ENCODE measurements around the gene SOCS6. TPM values are rescaled to one million over a fixed set of nuclear protein-coding genes. Genes with fewer than 3 reads are reported as not detected.

SOCS6 gene
- total and polyA plus RNA-seq, 2 of the 13 experiments (the other 11 are each of a cell fraction or from before 2014, with no cell fraction given) = 18.6 to 38.3 TPM

DNA sequence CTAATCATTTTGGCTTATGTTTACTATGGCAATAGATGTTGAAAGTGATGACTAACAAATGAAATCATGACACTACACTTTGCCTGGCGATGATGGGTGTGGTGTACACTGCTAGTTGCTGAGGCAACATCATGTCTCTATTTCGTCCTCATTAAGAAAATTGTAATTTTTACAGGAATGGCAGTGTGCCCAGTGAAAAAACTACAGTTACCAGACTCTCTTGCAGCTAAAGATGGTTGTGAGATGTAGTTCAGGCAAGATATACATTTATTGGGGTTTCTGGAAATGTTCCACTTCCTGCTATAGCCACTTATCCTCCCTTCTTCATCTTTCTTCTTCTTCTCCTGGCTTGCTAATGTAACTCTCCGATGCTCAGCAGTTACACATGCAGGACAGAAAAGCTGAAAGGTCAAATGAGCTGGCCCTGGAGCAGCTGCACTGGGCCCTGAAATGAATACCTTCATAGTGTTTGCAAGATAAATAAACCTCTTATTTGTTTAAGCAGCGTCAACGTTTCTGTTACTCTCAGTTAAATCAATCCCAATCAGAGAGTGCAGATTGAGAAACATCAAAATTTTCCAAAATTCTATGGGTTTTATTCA, 46.0 kb downstream of the SOCS6 start (continued):
- no peak for TF ChIP-seq GABPA (IDR thresholded peaks at IDR 0.05; ENCODE audit: low read depth, low read length)
- peak; percentile 37 for TF ChIP-seq GABPA (CRISPR knock-in tag; IDR thresholded peaks at IDR 0.05; ENCODE audit: low read depth)
- no peak for TF ChIP-seq ZBTB20 (CRISPR knock-in tag; IDR thresholded peaks at IDR 0.05; ENCODE audit: borderline replicate concordance, low read depth)
- no peak for TF ChIP-seq JUN (CRISPR knock-in tag; IDR thresholded peaks at IDR 0.05)
- TF ChIP-seq POLR2AphosphoS2 (IDR thresholded peaks at IDR 0.05; ENCODE audit: low read depth, low read length) = no peak
- TF ChIP-seq FOXA3 (CRISPR knock-in tag; IDR thresholded peaks at IDR 0.05) = peak; percentile 86
- peak in 1 of 2 experiments; percentile 70; a peak in 1 of 4 replicates for TF ChIP-seq POLR2A (IDR thresholded peaks at IDR 0.05; ENCODE audit: insufficient read depth in 1 of 2, low read depth in 2 of 2, low read length in 2 of 2)
- peak; percentile 82; the same call in 1 of the 2 replicates for TF ChIP-seq CREM (IDR thresholded peaks at IDR 0.05)
- TF ChIP-seq CREM (CRISPR knock-in tag; IDR thresholded peaks at IDR 0.05) = no peak
- TF ChIP-seq ZNF317 (CRISPR knock-in tag; IDR thresholded peaks at IDR 0.05) = no peak
- TF ChIP-seq, protein P1, sequence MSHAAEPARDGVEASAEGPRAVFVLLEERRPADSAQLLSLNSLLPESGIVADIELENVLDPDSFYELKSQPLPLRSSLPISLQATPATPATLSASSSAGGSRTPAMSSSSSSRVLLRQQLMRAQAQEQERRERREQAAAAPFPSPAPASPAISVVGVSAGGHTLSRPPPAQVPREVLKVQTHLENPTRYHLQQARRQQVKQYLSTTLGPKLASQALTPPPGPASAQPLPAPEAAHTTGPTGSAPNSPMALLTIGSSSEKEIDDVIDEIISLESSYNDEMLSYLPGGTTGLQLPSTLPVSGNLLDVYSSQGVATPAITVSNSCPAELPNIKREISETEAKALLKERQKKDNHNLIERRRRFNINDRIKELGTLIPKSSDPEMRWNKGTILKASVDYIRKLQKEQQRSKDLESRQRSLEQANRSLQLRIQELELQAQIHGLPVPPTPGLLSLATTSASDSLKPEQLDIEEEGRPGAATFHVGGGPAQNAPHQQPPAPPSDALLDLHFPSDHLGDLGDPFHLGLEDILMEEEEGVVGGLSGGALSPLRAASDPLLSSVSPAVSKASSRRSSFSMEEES (CRISPR knock-in tag; IDR thresholded peaks at IDR 0.05) = peak; percentile 47; the same call in 1 of the 2 replicates
- TF ChIP-seq ERF (CRISPR knock-in tag; IDR thresholded peaks at IDR 0.05) = peak; percentile 36; the same call in 1 of the 2 replicates
- TF ChIP-seq, protein P2, sequence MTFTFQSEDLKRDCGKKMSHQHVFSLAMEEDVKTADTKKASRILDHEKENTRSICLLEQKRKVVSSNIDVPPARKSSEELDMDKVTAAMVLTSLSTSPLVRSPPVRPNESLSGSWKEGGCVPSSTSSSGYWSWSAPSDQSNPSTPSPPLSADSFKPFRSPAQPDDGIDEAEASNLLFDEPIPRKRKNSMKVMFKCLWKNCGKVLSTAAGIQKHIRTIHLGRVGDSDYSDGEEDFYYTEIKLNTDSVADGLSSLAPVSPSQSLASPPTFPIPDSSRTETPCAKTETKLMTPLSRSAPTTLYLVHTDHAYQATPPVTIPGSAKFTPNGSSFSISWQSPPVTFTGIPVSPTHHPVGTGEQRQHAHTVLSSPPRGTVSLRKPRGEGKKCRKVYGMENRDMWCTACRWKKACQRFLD (CRISPR knock-in tag; IDR thresholded peaks at IDR 0.05; ENCODE audit: borderline replicate concordance) = no peak

Measured in HepG2 (cell line).